Activated CD4-positive, alpha-beta T cell treated with anti-CD3 and anti-CD28 coated beads for 4 hours (primary cell): Measurements from ENCODE around the gene FOXD2.

Source experiments
- DNase-seq, 2 donors: peaks; one replicate each; pipeline ENCODE4 v3.0.0-alpha.2; 2020

Gene FOXD2

GRCh38 chr1:47417170-47418044, 20.4 kb upstream of the FOXD2 start:
- no peak for DNase-seq

DNA sequence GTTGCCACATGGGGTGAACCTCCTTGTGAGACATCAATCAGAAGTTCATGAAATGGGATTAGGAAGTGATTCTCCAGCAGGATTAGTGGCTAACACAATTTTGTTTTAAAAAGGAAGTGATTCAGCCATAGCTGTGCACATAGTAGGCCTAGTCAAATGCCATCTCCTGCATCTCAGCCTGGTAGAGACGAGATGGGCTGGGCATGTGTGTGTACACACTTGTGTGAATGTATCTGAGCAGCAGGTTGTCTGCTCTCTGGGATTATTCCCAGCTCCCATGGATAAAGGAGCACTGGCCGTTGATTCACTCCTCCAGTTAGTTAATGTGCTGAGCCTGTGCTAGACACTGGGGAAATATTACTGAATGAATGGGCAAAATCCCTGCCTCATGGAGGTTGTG, 19.7 kb upstream of the FOXD2 start:
- DNase-seq = no peak

DNA sequence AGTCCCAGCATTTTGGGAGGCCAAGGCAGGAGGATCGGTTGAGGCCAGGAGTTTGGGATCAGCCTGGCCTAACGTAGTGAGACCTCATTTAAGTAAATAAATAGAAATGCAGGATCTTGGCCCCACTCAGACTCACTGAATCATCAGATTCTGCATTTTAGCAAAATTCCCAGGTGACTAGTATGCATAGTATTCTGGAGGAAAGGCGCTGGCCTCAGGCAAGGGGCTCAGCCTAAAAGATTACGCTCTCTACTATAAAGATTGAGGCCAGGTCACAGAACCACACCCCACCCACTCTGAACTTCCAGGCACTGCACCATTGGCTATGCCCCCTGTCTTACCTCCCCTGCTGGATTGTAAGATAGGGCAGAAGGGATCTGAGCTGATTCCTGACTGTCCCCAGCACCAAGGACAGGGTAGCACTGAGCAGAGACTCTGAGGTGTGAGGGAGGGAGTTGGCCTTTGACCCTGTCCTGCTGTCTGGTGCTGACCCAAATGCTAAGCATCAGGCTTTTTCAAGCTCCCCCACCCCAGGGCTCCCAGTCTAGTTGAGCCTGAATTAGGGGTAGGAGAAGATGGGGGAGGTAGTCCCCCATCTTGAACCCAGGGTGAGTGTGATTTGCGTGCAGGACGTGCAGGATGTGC, 19.0 kb upstream of the FOXD2 start:
- DNase-seq = no peak

DNA sequence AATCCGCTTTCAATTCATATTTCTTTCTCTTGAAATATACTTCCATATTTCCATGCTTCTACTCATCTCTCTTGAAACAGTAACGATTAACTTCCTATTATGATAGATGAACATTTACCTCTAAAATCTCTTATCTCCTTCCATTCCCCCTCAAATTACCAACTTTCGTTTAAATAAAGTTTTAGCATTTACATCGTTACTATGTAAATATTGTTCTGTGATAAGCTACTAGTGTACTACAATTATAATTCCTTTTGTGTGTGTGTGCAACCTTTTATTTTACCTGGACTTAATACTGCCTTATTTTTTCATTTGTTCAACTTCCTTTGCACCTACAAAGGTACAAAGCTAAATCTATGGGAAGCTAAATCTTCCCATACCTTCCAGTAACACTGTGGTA, 17.3 kb upstream of the FOXD2 start:
- no peak for DNase-seq

- no peak for DNase-seq
Measured at GRCh38 chr1:47423872-47424271, 14.0 kb upstream of the FOXD2 start.

- DNase-seq = no peak
Measured at GRCh38 chr1:47424336-47424982, 13.4 kb upstream of the FOXD2 start.

DNA sequence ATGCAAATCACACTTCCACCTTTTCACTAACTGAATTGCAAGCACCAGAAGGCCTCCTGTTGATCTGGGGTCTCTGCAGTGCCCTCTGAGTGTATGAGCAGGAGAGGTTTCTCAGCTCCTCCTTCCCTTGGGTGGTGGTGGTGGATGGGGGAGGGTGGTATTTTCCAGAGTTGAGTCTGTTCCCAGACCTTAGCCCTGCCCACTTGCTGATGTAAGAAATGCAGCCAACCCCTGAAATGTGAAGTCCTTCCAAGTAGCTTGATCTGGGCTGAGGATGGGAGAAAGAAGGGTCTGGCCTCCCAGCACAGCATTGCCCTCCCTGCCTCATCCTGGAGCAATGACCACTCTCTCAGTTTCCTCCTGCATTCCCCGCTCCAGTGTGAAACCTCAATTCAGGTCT, 6.3 kb upstream of the FOXD2 start:
- no peak for DNase-seq

DNA sequence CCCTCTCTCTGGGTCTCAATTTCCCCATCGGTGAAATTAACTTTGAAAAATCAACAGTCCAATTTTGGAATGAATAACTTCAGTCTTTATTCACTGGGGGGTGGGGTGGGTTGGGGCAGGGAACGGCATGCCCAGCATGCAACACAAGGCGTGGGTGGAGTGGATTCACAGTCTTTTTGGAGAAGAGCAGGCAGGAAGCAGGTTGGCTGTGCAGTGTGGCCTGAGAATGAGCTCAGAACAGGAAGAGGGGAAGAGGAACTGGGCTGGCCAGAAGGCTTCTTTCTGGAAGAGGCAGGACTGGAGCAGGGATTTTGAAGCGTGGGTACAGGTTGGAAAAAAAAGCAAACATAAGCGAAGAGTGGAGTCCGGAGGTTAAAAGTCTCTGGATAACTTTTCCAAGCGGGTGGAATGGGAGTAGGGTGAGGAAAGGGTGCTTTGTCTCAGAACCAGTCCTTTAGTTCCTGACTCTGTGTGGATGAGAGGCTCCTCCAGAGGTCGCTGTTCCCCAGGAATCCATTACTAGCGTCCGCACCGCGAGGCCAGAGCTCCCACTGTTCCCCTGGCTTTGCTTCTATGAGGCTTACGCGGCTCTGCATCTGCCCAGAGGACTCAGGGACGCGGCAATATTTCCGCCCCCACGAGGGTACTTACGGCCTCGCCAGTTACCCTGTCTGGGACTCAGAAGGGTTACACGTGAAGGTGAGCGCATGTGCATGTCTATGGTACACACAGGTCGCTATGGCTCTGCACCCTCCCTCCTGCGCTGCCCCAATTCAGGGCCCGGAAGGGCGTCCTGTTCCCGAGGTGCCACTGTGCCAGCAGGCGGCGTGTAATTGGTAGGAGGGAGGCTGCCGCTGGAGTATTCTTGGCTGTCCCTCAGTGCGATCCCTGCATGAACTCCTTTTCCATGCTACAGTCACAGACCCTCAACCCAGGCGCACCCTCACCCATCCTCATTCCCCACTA, 5.5 kb upstream of the FOXD2 start:
- DNase-seq = peak; percentile 45 to 58

DNA sequence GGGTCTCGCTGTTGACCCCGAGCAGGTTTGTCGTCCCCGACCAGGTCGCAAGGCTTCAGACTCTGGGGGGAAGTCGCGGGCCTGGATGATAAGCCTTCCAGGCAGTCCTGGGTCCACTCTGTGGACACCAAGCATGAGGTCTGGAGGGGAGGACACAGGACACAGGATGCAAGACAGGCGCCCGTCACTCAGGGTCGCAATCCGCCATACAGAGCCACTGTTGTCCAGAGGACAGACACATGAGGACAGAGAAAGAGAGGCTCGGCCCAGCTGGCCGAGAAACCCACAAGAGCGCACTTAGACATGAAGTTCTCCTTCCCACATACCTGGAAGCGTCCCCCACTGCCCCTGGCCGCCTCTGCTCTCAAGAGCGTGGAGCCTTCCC, 4.8 kb upstream of the FOXD2 start:
- no peak for DNase-seq

GRCh38 chr1:47433477-47434050, 4.3 kb upstream of the FOXD2 start:
- DNase-seq = no peak

DNA sequence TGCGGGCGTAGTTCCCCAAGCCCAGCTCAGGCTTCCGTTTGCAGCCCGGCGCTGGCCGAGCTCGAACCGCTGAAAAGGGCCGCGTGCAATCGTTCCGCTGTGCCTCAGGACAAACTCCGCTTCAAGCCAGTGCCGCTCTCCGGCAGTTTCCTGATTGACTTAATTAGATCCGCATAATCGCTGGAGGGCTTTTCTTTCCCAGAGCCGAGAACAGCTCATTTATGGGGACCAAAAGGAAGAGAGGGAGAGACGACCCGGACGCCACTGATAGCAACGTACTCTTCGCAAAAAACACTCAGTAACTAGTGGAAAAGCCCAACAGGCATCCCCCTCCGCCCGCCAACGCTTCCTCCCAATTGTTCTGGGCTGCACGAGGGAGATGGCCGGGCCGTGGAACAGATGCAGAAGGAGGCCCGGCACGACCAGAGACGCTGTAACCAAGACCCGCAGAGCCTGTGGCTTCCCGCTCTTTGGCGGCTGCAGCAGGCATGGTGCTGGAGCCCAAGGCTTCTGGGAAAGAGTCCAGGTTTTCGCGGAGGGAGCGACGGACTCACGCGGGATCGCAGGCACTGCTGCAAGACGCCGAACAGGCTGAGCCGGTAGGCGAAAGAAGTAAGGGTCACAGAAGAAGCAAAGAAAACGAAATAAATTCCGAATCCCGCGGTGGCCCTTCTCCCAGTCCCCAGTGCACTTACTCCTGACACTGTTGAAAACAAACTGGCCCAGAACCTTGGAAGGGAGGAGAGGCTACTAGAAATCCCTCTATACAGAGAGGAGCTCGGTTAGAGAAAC, 3.6 kb upstream of the FOXD2 start:
- no peak for DNase-seq

DNA sequence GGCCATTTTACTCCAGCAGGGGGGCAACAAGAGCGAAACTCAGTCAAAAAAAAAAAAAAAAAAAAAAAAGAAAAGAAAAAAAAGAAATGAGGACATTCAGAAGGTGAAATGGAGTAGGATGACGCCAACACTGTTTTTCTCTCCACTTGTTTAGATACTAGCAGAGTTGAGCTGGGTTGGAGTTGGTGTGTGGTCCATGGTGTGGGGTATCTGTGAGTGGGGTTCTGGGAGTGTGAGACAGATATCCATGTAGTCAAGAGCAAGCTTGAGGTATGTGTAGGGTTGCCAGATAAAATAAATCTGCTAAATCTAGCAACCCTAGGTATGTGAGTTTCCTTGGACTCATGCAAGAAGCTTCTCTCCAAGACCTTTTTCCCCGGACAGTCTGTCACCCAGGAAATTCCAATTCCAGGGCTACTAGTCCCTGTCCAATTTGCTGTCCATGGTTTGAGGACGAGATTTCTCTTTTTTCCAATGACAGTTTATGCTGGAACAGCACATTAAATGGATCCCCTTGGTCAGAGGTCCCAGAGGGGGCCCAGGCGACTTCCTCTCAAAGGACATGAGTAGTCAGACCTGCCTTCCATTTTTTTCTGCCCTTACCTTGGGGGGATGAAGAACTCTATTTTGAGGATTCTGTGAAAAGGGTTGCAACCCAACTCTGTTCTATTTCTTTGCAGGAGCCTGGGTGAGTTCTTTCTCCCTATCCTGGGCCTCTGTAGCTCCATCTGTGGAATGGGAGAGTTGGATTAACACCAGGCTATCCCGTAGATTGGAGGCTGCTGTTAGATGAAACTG, 2.1 kb upstream of the FOXD2 start:
- DNase-seq = no peak

- DNase-seq = peak; percentile 67 to 70
Measured at GRCh38 chr1:47436304-47436978, 1.4 kb upstream of the FOXD2 start.

DNA sequence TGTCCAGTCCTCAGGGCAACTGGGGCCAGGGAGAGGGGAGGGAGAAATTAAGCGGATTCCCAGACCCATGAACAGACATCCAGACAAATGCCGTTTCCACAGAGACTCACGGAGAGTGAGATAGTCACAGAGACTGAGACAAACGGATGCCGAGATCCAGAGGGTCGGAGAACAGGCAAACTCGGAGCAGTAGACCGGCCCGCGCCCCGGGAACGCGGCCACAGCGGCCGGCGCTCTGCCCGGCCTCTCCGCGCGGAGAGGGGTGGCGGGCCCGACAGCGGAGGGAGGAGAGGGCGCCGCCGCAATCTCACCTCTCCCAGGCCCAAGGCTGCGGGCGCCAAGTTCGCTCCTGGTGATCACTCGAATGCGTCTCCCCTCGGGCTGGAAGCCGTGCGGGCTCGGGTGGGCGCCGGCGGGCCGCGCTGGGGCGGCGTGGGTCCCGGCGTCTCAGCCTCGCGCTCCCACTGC, 831 bp upstream of the FOXD2 start:
- no peak for DNase-seq

- peak; percentile 25 to 27 for DNase-seq
Measured at GRCh38 chr1:47438165-47439016, 547 bp downstream of the FOXD2 start.

DNA sequence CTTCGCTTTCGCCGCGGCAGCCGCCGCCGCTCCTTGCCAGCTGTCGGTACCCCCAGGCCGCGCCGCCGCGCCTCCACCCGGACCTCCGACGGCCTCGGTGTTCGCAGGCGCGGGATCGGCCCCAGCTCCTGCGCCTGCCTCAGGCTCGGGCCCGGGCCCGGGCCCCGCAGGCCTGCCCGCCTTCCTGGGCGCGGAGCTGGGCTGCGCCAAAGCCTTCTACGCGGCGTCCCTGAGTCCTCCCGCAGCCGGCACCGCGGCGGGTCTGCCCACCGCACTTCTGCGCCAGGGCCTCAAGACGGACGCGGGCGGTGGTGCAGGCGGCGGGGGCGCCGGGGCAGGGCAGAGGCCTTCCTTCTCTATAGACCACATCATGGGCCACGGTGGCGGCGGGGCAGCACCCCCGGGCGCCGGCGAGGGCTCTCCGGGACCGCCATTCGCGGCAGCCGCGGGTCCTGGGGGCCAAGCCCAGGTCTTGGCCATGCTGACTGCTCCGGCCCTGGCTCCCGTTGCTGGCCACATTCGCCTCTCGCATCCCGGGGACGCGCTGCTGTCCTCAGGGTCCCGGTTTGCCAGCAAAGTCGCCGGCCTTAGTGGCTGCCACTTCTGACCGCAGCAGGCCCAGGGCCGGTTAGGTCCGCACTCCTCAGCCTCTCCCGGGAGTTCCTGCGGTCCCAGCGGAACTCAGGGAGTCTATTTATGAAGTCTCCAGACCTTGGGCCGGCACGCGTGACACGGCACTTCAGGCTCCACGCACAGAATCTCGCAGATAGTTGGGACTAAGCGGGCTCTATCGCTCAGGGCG, 1.4 kb downstream of the FOXD2 start:
- DNase-seq = no peak

- DNase-seq = no peak
Measured at GRCh38 chr1:47439819-47440598, 2.2 kb downstream of the FOXD2 start.
